CMK (cell line): Measurements from ENCODE around the gene CBX7.

Source experiments
- DNase-seq: peaks from one replicate; pipeline ENCODE4 v3.0.0-alpha.2; 2010; ENCODE audit warnings: low read depth

Gene CBX7

DNA sequence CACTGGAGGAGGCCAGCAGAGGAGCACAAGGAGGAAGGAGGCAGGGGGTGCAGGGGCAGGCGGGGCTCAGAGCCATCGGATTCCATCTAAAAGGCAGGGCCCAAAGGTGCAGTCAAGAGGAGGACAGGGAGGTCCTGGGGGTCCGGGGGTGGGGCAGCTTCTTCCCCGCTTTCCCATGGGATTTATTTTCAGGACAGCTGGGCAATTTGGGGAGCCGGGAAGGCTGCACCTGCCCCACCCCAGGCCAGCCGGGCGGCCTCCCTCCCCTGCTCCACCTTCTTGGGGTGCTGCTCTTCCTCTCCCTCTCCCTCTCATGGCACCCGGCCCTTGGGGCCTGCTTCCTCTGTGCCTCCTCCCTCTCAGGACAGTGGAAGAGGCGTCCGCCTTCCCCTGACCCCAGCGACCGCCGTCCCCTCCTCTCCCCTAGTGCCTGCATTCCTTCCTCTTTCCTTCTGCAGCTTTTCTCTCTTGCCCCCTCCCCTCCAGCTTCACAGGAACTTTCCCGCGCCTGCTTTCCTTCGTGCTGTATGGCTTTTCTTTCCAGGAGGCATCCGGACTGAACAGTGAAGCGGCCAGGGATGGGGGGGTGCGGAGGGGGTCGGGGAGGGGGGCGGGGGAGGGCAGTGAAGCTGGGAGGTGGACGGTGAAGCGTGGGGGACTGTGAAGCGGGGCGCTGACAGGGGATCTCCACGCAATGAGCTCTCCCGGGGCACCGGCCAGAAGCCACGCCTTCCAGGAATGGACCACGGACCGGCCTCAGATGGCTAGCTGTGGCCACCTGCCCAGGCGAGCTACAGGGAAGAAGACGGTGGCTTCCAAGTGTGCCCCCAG lies 28.5 kb downstream of the CBX7 start:
- no peak for DNase-seq

DNA sequence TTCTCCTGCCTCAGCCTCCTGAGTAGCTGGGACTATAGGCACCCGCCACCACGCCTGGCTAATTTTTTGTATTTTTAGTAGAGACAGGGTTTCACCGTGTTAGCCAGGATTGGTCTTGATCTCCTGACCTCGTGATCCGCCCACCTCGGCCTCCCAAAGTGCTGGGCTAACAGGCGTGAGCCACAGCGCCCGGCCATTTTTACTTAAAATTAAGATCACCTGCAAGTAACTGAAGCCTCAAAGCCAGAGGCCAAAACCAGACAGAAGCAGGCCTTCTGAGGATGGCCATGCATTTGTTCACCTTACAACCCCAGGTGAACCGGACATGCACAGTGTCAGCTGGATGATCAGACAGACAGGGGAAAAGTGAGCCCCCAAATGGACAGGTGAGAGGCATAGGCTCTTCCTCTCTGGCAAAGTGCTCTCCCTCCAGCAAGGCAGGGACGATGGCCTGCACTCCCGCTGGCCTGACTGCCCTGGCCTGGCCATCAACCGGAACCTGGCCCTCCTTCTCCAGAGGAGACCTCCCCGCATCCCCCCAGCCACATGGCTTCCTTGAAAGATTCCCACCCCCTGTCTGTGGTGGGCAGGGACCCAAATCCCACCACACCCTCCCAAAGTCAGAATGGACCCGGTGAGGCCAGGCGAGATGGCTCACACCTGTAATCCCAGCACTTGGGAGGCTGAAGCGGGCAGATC lies 29.6 kb downstream of the CBX7 start:
- DNase-seq, result no peak

DNA sequence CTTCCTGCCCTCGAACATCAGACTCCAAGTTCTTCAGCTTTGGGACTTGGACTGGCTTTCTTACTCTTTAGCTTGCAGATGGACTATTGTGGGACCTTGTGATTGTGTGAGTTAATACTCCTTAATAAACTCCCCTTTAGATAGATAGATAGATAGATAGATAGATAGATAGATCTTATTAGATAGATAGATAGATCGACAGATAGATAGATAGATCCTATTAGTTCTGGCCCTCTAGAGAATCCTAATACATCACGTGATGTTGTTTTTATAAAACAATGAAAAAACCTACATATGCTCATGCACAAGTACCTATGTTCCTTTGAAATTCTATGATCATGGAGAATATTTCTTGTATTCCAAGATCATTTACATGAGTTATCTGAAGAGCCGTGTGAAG lies 31.5 kb downstream of the CBX7 start:
- no peak for DNase-seq

GRCh38 chr22:39117585-39118191 lies 34.8 kb downstream of the CBX7 start:
- DNase-seq, result no peak

DNA sequence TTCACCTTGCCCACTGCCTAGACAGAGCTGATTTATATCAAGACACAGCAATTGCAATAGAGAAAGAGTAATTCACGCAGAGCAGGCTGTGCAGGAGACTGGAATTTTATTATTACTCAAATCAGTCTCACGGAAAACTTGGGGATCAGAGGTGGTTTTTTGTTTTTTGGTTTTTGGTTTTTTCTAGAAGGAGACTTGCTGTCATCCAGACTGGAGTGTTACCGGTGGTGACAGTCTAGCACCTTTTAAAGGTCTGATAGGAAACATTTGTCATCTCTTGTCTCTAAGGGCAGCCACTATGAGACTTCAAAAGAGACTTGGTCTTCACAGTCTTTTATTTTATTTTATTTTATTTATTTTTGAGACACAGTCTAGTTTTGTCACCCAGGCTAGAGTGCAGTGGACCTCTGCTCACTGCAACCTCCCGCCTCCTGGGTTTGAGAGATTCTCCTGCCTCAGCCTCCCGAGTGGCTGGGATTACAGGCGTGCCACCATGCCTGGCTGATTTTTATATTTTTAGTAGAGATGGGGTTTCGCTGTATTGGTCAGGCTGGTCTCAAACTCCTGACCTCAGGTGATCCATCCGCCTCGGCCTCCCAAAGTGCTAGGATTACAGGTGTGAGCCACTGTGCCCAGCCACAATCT lies 36.4 kb downstream of the CBX7 start:
- no peak for DNase-seq

DNA sequence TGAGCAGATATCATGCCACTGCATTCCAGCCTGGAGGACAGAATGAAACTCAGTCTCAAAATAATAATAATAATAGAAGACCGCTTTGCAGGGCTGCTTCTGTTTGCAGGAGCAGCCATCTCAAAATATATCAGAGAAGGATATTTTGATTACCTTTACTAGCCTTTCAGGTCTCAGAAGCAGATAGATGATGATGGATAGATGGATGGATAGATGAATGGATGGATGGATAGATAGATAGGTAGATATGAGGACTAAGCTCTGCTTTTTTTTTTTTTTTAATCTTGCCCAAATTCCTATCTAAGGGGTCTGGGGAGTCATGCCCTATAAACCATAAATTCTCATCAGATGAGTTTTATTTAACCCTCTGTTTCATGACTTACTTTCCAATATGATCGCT lies 36.9 kb downstream of the CBX7 start:
- DNase-seq, result no peak

GRCh38 chr22:39114112-39114511 lies 38.4 kb downstream of the CBX7 start:
- DNase-seq, result no peak

DNA sequence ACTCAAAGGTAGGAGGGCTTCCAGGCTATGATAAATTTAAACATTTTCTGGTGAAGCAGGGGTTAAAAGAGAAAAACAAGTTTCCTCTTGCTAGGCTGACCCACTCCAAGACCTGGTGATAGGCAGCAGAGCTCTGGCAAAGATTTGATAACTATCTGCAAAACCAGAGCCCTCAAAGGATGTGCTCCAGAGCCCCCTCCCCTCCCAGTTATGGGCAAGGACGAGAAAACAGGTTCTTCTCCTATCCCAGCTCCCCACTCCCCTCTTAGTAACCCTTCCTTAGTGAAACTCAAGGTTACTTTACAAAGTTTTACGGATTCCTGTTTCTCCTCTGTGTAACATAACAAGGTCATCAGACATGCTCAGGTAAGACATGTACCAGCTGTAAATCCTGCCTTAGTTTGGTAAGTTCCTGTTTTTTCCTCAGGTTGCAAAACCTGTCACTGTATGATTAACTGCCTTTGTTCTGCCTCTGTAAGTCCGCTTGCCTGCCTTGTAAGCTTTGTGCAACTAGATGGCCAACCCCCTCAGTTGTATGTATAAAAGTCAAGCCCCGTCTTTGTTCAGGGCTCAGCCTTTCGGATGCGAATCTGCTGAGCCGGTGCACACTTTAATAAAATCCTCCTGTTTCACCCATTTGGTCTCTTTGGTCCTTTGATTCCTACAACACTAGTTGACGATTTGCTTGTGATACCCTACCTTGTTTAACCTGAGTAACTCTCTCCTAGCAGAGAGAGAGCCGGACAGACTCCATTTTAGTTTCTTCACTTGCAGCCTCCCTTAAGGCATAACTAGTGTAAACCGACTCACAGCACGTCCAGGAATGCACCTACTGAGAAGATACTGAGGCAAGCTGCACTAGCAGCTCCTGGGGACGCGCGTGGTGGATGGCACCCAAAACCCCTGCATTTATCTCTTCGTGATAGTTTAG lies 41.6 kb downstream of the CBX7 start:
- DNase-seq, result no peak

DNA sequence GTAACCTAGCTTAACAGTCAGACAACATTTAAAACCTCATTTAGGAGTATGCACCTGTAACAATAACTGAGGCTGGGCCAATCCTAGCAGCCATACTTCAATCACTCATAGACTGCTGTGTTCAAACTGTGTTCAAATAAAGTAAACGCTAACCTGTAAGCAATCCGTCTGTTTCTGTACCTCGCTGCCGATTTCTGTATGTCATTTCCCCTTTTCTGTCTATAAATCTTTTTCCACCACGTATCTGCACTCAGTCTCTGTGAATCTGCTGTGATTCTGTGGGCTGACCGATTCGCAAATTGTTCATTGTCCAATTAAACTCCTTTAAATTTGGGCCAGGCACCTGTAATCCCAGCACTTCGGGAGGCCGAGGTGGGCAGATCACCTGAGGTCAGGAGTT lies 43.1 kb downstream of the CBX7 start:
- DNase-seq, result no peak

DNA sequence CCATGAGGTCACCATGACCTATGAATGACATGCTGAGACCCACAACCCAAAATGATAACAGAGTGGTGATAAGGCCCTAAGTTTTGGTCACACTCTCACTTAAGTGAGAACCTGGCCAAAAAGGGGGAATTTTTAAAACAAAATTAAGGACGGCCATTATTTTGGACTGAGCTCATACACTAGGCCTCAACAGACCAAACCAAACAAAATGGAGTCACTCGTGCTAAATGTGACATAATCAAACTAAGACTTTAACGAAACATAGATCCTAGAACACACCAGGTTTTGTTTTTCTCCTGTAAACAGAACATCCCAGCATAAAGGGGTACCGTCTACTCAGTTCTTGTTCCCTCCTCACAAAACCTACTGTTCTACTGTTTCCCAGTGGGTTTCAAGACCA lies 44.0 kb downstream of the CBX7 start:
- no peak for DNase-seq

DNA sequence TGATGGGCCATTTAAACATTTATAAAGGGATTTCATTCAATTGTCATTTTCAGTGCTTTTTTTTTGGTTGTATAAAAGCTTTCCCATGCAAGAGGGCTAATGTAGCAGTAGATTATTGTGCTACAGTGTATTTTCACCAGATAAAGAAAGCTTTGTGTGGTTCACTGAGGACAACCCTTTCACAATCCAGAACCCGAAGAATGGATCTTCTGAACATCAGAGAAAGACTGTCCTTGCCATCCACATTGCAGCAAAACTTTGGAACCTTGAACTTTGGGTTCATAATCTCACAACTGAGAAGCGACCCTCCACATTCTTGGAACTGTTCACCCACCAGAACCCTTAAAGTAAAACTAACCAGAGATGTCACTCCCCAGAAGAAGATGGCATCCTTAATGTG lies 46.2 kb downstream of the CBX7 start:
- no peak for DNase-seq

GRCh38 chr22:39103431-39103830 lies 49.0 kb downstream of the CBX7 start:
- no peak for DNase-seq

DNA sequence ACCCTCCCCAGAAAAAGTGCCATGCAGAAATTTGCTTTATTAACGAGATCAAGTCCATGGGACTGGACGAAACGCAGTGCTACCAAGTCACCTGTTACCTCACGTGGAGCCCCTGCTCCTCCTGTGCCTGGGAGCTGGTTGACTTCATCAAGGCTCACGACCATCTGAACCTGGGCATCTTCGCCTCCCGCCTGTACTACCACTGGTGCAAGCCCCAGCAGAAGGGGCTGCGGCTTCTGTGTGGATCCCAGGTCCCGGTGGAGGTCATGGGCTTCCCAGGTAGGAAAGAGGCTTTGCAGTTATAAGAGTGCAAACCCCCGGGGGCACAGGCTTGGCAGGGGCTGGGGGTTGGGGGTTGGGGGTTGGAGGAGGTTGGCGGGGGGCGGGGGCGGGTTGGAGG lies 51.3 kb downstream of the CBX7 start:
- DNase-seq, result no peak

DNA sequence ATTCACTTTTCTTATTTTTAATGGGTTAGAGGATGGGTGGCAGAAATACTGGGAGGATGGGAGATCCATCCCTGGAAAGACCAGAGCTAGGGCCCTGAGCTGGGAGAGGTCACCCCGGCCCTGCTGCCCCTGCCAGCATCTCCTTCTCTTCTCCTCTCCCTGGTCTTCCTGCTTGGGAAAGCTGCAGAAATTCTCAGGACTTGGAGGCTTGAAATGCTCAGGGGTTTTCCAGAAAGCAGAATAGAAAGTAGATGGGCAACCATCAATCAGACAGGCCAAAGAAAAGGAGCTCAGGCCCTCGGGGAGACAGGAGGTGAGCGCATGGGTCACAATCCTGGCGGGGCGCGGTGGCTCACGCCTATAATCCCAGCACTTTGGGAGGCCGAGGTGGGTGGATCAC lies 53.9 kb downstream of the CBX7 start:
- DNase-seq, result no peak

DNA sequence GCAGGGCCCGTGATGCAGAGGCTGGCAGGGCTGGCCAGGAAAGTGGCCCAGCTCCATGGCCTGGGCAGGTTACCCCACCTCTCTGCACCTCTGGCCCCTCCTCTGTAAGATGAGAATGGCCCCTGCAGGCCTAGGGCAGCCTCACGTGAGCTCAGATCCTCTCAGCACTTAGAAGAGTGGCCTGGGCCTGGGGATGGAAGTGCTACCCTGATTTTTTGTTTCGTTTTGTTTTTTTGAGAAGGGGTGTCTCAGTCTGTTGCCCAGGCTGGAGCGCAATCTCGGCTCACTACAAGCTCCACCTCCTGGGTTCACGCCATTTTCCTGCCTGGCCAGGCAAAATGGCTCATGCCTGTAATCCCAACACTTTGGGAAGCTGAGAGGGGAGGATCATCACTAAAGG lies 54.5 kb downstream of the CBX7 start:
- DNase-seq, result no peak

- DNase-seq, result peak; percentile 40
Measured at GRCh38 chr22:39097098-39098020, 55.1 kb downstream of the CBX7 start, which contains the start of gene APOBEC3H. Gene APOBEC3H (plus strand): TSS chr22:39097244. CDS start chr22:39100279, 3,035 bp downstream.

GRCh38 chr22:39095971-39096370 lies 56.5 kb downstream of the CBX7 start:
- no peak for DNase-seq

GRCh38 chr22:39094717-39095389 lies 57.6 kb downstream of the CBX7 start:
- DNase-seq, result no peak

GRCh38 chr22:39092111-39092862 lies 60.2 kb downstream of the CBX7 start:
- DNase-seq, result no peak
